HG02840 (cell line): ENCODE data around the gene MFGE8.

Source experiments
- ATAC-seq: cut with Tn5 transposase; IDR thresholded peaks from one replicate; pipeline ENCODE4 v1.9.1; 2021; ENCODE audit warnings: mild to moderate bottlenecking, moderate library complexity, moderate number of reproducible peaks; ENCODE audit not compliant: unreplicated experiment, low FRiP score

Gene MFGE8

GRCh38 chr15:88900309-88900981 lies 12.7 kb downstream of the MFGE8 start:
- ATAC-seq, result no peak

GRCh38 chr15:88899251-88899650 lies 13.9 kb downstream of the MFGE8 start:
- ATAC-seq, result no peak

GRCh38 chr15:88898736-88899135 lies 14.4 kb downstream of the MFGE8 start:
- ATAC-seq, result no peak

- no peak for ATAC-seq
These were observed 15.6 kb downstream of the MFGE8 start for GRCh38 chr15:88897456-88898194.

- no peak for ATAC-seq
These were observed 16.1 kb downstream of the MFGE8 start for GRCh38 chr15:88897142-88897455.

GRCh38 chr15:88896333-88897033 lies 16.7 kb downstream of the MFGE8 start:
- ATAC-seq, result no peak

- no peak for ATAC-seq
These were observed 18.1 kb downstream of the MFGE8 start, which contains the start of gene HAPLN3 for GRCh38 chr15:88894819-88895767. Gene HAPLN3, minus strand, starts transcription at chr15:88895544. Its CDS starts 8,246 bp downstream, at chr15:88887298.

GRCh38 chr15:88894348-88894818 lies 18.8 kb downstream of the MFGE8 start:
- ATAC-seq, result no peak

- no peak for ATAC-seq
These were observed 21.5 kb downstream of the MFGE8 start for GRCh38 chr15:88891540-88892254.

- ATAC-seq, result no peak
These were observed 22.7 kb downstream of the MFGE8 start for GRCh38 chr15:88890495-88890894.

GRCh38 chr15:88888719-88889118 lies 24.5 kb downstream of the MFGE8 start:
- no peak for ATAC-seq

- no peak for ATAC-seq
These were observed 26.1 kb downstream of the MFGE8 start for GRCh38 chr15:88887068-88887580.

GRCh38 chr15:88882785-88883184 lies 30.4 kb downstream of the MFGE8 start:
- no peak for ATAC-seq

- no peak for ATAC-seq
These were observed 31.4 kb downstream of the MFGE8 start for GRCh38 chr15:88881775-88882174.

GRCh38 chr15:88880944-88881740 lies 32.0 kb downstream of the MFGE8 start:
- ATAC-seq, result no peak

GRCh38 chr15:88878720-88879184 lies 34.4 kb downstream of the MFGE8 start:
- ATAC-seq, result no peak

- no peak for ATAC-seq
These were observed 35.3 kb downstream of the MFGE8 start for GRCh38 chr15:88877906-88878305.

- ATAC-seq, result no peak
These were observed 35.8 kb downstream of the MFGE8 start for GRCh38 chr15:88877415-88877814.
